GM21717 (cell line): Measurements from ENCODE around the gene OPRD1.
"Not testable (repeated sequence)": the region's sequence is repeated elsewhere in the genome, so short reads cannot be mapped to it uniquely, and the experiment has no call there.

ENCODE experiments used
- ATAC-seq: cut with Tn5 transposase; IDR thresholded peaks from one replicate; pipeline ENCODE4 v1.9.1; 2021; ENCODE audit warnings: mild to moderate bottlenecking, moderate library complexity; ENCODE audit not compliant: unreplicated experiment

The OPRD1 gene

DNA sequence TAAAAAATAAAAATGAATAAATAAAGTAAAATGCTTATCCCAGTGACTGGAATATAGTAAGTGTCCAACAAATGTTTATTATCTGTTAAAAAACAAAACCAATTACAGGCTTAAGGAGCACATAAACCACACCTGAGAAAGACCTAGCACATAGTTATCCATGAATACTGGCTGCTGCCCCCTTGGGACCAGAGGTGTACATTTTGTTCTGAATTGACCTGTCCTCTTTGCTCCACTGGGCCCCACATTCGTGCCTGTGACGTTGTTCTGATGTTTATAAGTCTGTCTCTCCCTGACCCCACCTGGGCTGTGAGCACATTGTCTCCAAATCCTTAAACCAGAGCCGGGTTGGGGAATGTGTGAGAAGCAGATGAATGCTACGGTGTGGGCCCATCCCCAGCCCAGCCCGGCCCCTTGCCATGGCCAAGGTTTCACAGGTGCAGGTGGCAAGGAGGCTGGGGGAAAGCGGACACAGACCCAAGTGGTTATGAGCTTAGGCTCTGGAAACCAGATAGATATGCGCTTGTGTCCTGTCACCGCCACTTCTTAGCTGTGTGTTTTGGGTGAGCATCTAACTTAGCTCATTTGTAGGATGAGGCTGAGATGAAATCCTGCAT is 29.1 kb downstream of the OPRD1 start:
- ATAC-seq: no peak

GRCh38 chr1:28845786-28846543 is 34.0 kb downstream of the OPRD1 start:
- no peak for ATAC-seq

GRCh38 chr1:28847207-28847606 is 35.2 kb downstream of the OPRD1 start:
- not testable (repeated sequence) for ATAC-seq

GRCh38 chr1:28848416-28848815 is 36.4 kb downstream of the OPRD1 start:
- ATAC-seq: no peak

DNA sequence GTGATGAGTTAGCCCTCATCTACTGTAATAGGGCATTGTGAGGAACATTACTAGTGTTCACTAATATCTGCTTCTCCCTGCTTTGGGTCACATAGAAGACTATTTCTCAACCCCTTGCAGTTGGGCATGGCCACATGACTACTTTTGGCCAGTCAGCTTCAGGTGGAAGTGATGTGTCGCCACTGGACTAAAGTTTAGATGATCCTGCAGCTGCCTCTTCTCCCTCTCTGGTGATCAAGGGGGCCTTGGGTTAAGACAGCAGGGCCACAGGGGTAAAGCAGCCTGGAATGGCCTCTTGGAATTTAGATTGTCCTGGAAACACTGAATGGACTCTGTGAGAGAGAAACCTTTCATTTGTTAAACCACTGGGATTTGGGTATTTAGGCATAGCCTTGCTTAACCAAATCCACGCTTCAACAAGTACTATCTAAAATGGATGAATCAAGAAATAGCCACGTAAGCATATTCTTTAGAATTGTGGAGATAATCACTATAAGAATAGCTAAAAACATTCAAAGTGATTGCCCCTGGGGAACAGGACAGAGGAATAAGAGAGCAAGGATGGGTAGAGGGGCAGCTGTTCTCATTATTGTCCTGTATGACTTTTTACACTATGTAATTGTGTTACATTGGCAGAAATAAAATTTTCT is 41.2 kb downstream of the OPRD1 start:
- ATAC-seq: no peak

- ATAC-seq: not testable (repeated sequence)
Measured at GRCh38 chr1:28854406-28854805, 42.4 kb downstream of the OPRD1 start.

DNA sequence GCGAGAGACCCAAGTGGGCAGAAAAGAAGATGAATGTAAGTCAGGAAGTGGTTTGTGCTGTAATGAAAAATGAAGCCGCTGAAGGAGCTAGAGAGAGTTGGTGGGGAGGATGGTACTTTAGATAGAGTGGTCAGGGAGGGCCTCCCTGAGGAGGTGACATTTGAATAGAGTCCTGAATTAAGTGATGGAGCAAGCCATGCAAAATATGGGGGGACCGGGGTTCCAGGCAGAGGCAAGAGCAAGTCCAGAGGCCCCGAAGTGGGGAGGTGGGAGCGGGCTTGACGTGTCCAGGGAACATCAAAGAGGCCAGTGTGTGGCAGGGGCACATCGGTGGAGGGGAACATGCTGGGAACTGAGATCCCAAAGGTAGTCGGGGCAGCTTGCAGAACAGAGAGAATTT is 43.1 kb downstream of the OPRD1 start:
- no peak for ATAC-seq

DNA sequence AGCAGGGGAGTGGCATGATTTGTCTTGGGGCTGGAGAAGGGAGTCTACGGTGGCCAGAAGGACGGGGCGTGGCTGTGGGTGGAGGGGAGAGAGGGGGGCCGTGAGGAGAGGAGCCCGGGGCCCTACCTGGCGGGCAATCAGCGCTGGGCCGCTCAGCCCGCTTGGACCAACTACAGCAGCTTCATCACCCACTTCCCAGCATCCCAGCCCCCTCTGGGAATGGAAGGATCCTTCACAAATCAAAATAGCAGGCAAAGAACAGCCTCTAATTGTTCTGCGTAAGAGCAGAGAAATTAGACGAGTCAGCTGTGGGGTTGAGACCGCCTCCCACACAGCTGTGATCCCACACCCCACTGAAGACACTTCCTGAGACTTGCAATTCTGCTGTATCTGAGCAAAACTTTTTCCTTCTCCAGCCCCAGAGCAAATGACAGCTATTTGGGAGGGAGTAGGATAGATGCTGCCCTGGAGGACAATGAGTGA is 43.5 kb downstream of the OPRD1 start:
- no peak for ATAC-seq

DNA sequence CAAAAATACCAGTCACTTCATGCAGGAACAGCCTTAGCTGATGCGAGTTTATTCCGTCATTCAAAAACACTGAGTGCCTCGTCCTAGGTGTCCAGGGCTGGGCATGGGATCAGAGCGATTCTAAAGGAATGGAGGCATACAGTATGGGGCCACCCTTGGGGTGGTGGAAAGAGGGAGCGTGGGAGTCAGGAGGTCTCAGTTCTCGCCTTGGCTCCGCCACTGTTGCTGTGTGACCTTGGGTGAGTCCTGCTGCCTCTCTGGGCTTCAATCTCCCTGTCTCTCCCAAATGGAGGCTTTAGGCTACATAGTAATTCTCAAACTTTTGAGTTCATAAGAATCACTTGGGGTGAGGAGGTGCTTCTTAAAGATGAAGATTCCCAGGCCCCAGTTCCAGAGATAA is 44.0 kb downstream of the OPRD1 start:
- no peak for ATAC-seq

GRCh38 chr1:28860332-28861073 is 48.5 kb downstream of the OPRD1 start:
- ATAC-seq: no peak

- no peak for ATAC-seq
Measured at GRCh38 chr1:28862571-28863403, 50.8 kb downstream of the OPRD1 start.

DNA sequence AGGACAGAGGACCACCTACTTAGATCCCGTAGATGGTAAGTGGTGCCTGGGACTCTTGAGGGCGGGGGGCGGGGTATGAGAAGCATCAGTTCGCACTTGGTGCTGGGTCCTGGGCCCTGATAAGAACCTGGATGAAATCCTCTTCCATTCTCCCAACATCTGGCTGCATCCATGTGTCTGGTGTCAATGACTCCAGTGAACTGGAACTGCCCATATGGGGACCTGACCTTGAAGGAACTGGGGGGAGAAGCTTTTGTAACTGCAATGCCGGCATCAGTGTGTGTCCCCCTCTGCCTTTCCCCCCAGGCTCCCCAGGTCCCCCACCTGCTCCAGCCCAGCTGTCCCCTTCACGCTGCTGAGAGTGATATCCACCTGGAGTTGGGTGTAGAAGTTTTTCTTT is 52.7 kb downstream of the OPRD1 start:
- ATAC-seq: no peak

GRCh38 chr1:28865997-28866650 is 54.2 kb downstream of the OPRD1 start:
- no peak for ATAC-seq

DNA sequence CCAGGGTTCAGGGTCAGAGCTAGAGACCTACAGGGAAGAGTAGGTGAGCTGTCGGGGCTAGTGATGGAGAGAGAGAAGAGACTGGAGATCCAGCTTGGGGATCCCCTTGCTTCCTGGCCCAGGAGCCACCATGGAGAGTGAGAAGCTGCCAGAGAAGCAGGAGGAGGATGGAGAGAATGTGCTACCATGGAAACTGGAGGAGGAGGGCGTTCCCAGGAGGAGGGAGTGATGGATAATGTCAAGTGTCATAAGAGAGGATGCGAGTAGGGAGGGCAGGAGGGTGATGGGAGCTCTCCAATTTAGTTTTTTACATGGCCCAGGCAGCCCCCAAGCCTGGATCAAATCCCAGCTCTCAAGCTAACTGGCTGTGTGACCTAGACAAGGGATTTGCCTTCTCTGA is 55.9 kb downstream of the OPRD1 start:
- ATAC-seq: no peak

- ATAC-seq: no peak
Measured at GRCh38 chr1:28869952-28870351, 58.0 kb downstream of the OPRD1 start.

DNA sequence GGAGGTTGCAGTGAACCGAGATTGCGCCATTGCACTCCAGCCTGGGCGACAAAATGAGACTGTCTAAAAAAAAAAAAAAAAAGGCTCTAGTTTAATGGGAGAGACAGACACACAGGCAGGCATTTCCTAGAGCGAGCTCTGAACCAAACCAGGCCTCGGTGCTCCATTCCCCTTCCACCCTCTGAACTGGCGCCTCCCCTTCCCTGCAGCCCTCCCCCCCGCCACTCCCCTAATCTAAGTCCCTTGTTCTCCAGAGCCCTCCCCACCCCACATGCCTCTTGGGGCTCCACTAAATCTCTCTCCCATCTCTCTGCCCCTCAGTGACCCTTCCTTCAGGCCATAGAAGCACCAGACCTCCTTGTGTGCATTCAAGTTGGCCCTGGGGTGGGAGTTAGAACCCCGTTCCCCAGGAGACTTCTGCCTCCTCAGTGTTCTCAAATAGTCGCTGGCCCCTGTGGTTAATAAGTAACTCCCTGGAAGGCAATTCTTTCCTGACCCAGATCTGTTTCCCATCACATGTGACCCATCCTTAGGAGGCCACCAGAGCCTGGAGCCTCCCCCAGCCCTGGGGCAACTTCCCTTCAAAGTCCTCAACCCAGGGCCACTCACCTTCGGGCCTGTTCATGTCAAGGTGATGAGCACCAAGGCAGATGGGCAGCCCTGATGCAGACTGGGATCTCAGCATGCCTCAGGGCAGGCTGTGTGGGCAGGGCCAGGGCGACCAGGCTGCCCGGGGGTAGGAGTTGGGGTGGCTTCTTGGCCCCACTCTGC is 59.8 kb downstream of the OPRD1 start:
- ATAC-seq: no peak

GRCh38 chr1:28875134-28875533 is 63.2 kb downstream of the OPRD1 start:
- not testable (repeated sequence) for ATAC-seq

GRCh38 chr1:28877132-28877781 is 65.3 kb downstream of the OPRD1 start:
- ATAC-seq: no peak

GRCh38 chr1:28878796-28879195 is 66.8 kb downstream of the OPRD1 start:
- ATAC-seq: no peak
